ENCODE data around the gene METTL22.

Gene METTL22

DNA sequence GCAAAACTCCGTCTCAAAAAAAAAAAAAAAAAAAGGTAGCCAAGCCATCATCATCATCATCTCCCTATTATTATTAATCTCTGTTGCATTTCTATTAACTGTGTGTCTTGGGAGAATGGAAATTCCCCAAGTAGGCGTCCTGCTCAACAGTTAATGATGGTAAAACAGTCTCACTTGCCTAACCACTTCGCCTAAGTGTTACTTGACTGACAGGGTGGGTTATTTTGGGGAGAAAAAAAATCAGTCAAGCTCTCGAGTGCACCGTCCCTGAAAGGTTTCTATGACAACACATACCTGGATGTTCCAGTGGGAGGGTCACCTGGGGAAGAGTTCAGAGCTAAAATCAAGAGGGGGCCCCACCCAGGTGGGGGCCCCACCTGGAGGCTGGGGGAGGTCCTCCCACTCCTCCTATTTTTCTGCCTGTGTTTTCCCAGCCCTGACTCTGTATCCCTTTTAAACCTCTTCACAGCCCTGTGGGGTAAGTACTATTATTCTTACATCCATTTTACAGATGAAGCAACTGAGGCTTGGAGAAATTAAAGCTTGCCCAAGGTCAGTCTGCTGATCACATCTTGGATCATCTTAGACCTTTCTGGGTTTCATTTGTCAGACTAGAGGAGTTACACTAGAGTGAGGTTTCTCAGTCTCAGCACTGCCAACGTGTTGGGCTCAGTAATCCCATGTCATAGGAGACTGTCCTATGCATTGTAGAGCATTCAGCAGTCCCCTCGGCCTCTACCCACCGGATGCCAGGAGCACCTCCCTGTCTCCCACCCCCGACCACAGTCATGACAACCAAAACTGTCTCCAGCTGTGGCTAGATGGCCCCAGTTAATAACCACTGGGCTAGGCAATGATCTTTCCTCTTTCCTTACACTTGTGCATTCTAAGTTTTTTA is 41.9 kb downstream of the METTL22 start:
- no peak for DNase-seq (ENCODE audit: low read depth in 1 of 2, low spot score in 1 of 2)

DNA sequence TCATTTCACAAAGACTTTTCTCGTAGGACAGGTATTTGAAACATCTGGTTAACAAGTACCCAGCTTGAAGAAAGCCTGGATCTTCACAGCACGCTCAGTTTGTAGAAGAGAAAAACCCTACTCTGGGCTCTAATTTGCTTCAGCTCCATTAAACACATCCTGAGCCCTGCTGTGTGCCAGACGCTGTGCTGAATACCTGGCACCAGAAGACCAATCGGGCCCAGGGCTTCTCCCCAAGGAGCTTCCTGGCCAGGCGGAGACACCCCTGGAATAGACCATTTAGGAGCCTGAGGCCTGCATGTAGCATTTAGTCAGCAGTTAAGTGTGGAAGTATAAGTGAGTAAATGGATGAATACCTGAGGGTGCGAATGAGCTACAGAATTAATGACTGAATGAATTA is 44.0 kb downstream of the METTL22 start:
- no peak for DNase-seq (ENCODE audit: low read depth in 1 of 2, low spot score in 1 of 2)

DNA sequence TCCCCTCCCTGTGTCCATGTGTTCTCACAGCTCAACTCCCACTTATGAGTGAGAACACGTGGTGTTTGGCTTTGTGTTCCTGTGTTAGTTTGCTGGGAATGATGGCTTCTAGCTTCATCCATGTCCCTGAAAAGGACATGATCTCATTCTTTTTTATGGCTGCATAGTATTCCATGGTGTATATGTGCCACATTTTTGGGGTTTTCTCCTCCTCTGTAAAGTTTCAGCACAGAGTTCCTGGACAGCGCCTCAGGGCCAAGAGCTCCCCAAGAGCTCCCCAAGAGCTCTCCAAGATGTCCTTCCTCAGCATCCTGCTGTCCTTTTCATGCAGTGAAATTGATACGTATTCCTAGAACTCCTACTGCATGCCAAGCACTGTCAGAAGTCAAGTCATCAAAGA is 46.0 kb downstream of the METTL22 start:
- no peak for DNase-seq (ENCODE audit: low read depth in 1 of 2, low spot score in 1 of 2)

DNA sequence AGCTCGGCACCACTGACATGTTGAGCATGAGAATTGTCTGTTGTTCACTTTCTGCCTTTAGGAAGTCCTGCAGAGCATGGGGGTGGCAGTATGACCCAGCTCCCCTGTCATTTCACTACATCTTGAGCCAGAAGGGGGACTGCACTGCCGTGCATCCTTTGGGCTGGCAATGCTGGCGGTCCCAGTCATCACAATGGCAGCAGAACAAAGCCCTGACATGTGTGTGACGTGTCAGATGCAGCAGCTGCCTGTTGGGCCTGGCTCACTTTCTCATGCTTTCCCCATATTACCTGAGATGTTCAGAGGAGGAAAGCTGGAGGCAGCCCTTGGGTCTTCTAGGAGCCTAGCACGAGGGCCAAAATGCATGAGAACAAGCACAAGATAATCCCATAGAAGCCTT is 46.6 kb downstream of the METTL22 start:
- no peak for DNase-seq (ENCODE audit: low read depth in 1 of 2, low spot score in 1 of 2)

DNA sequence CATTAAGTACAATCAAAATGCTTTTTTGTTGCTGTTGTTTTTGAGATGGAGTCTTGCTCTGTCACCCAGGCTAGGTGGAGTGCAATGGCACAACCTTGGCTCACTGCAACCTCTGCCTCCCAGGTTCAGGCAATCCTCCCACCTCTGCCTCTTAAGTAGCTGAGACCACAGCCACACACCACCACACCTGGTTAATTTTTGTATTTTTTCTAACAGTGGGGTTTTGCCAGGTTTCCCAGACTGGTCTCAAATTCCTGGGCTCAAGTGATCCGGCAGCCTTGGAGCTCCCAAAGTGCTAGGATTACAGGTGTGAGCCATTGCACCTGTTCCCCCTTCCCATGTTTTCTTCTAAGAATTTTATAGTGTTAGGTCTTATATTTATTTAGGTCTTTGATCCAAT is 48.0 kb downstream of the METTL22 start:
- no peak for DNase-seq (ENCODE audit: low read depth in 1 of 2, low spot score in 1 of 2)

DNA sequence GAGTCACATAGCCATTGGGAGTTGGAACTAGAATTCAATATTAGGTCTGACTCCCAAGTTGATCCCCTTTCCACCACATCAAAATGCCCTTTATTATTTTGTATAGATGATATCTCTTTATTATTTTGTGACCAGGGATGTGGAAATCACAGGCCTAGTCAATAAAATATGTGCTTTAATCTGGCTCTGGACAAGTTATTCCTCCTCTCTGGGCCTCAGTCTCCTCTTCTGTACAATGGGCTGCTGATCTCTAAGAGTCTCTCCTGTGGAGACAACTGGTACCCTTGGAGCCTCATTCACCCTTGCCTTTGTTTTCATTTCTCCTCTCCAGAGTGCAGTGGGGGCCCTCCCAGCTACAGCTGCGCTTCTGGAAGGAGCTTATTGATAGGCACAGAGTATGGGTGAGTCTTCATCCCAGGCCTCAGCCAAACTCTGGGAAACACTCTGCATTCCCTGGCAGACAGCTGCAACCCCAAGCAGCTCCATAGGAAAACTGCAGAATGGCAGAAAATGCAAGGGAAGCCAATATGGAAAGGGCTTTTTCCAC is 48.6 kb downstream of the METTL22 start:
- no peak for DNase-seq (ENCODE audit: low read depth in 1 of 2, low spot score in 1 of 2)

DNA sequence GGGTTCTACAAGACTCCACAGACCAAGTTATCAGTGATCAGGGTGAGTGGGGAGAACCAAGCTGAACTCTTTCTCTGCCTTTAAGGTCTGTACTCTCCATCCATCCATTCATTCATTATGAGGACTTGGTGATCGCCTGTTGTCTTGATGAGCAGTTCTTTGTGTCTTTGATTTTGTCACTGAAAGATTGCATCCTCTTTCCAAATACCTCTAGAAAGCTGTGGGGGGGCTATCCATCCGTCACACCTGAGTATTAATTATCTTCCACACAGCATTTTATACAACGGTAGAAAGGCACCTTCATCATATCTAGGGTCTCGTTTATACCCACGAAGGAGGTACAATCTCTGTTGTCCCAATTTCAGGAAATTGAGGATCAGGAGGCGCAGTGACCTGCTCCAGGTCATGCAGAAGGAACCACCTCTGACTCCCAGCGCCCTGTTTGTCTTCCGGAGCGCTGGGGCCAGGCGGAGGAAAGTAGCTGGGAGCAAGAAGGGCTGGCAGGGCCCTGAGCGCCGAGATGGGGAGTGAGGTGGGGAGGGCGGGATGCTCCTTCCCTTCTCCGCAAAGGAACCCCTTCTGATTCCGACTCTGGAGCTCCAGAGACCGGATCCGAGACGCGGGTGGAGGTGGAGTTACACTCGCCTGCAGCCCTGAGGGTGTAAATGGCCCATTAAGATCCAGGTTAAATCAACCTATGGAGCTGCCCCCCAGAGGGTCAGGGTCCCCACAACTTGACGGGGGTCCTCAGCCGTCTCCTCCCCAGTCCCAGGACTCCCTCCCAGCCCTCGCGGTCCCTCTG is 52.3 kb downstream of the METTL22 start:
- DNase-seq (ENCODE audit: low read depth in 1 of 2, low spot score in 1 of 2), result no peak

DNA sequence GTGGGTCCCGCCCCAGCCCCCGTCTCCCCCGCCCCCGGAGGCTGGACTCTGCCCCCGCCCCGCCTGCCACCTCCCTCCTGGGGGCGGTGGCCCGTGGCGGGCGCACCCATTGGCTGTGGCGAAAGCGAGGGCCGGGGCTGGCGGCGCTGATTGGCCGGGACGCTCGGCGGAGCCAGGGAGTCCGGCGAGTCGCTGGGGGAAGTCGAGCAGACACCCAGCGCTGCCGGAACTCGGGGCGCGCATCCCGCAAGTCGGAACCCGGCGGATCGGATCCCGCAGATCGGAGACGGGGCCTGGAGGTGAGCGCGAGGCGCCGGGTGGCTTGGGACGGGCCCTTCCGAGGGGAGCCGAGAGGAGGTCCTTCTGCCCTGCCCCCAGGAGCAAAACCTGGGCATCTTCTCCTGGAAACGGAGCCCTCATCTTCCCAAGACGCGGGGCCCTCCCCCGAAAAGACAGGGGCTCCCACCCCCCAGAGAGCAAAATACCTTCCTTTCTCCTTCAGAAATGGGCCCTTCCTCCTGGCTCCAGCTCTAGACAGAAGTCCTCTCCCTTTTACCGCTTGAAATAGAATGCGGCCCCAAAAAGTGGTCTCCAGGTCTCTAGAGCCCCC is 53.0 kb downstream of the METTL22 start, which contains the start of gene ABAT:
ABAT (plus strand) TSS at position 205 of the 610 bp plus-strand sequence. CDS start 61,123 bp downstream, outside the sequence.
- DNase-seq (ENCODE audit: low read depth in 1 of 2, low spot score in 1 of 2), result peak; percentile 70 to 82

DNA sequence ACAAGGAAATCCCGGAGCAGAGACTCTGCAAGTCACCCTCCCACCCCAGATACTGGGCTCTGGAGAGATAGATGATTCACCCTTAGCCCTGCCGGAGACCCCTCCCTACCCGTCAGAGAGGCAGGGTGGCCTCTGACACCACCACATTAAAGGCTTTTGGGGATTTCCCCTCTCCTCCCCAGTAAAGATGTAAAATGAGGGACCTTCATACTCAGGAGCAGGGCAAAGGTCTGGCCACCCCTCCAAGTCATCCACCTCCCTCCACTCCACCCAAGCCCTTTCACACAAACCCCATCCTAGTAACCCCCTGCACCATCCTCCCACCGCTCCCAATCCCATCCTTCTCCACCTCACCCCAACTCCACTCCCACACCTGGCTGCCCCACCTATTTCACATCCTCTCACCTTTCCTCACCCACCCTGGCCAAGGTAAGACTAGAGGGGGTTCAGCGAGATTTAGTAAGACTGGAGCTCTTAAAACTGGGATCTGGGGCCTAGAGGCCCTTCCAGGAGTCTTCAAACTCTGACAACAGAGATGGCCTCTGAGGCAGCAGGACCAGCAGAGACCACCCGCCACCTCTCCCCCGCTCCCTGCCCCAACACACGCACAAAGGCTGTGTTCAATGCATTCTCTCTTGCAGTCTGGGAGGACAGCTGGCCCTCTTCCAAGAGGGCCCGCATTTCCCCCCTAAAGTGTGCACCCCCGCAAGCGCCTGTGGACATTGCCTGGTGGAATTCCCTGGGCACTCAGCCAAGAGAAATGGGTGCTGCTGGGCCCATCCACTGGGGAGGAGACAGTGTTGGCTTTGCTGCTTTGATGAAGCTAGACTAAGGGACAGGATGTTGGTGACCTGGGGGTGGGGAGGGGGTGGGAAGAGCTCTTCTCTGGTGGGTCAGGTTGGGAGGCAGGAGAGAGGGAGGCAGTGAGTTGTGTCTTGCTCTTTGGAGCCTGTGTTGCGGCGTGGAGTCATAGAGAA is 54.0 kb downstream of the METTL22 start:
- peak; percentile 5 to 37 for DNase-seq (ENCODE audit: low read depth in 1 of 2, low spot score in 1 of 2)

DNA sequence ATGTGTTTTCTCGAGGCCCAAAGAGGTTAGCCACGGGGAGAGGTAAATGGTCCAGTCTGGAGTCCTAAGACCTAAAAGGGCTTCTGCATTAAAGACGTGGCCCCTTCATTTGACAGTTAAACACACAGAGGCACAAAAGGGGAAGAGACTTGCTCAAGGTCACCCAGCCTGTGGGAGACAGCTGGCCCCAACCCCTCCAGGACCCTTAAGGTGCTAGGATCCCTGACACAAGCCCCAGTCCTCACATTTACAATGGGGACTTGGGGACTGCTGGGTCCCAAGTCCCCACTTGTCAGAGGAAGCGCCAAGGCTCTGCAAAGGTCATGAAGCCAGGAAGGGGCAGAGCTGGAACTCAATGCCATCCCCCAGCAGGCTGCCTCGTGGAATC is 54.7 kb downstream of the METTL22 start:
- no peak for DNase-seq (ENCODE audit: low read depth in 1 of 2, low spot score in 1 of 2)

DNA sequence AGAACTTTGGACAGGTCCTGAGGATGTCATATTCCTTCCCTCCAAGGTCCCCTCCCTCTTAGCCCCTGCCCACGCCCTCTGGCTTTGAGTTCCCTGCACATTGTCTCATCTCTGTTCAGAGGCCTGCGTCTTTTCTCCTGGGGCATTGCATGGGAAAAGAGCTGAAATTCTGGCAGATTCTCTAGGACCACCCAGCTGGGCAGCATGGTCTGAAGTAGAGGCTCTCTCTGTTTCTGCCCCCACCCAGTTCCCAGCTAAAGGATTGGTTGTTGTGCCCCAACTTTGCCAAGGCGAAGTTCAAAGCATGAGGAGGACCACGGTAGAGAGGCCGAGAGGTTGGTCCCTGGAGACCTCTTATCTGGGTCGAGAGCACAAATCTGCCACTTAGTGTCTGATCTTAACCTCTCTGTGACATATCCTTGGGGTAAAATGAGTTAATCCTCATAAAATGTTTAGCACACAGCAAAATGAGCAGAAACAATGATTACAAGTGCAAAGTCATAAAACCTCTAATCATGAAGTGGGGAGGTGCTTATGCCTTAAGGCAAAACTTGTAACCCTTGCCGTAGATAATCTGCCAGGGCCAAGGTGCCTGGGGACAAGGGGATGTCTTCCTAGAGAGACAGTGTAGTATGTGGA is 55.4 kb downstream of the METTL22 start:
- no peak for DNase-seq (ENCODE audit: low read depth in 1 of 2, low spot score in 1 of 2)

DNA sequence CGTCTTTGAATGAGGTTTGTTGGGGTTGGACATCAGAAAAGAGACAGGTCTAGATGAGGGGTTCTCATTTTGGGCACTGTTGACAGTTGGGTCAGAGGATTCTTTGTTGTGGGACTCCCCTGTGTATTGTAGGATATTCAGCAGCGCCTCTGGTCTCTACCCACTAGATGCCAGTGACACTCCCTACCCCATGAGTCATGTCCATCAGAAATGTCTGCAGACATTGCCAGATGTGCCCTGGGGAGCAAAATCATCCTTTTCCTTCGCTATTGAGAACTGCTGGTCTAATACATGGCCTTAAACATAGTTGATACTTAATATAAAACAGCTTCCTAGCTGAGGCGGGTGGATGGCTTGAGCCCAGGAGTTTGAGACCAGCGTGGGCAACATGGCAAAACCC is 56.0 kb downstream of the METTL22 start:
- no peak for DNase-seq (ENCODE audit: low read depth in 1 of 2, low spot score in 1 of 2)

DNA sequence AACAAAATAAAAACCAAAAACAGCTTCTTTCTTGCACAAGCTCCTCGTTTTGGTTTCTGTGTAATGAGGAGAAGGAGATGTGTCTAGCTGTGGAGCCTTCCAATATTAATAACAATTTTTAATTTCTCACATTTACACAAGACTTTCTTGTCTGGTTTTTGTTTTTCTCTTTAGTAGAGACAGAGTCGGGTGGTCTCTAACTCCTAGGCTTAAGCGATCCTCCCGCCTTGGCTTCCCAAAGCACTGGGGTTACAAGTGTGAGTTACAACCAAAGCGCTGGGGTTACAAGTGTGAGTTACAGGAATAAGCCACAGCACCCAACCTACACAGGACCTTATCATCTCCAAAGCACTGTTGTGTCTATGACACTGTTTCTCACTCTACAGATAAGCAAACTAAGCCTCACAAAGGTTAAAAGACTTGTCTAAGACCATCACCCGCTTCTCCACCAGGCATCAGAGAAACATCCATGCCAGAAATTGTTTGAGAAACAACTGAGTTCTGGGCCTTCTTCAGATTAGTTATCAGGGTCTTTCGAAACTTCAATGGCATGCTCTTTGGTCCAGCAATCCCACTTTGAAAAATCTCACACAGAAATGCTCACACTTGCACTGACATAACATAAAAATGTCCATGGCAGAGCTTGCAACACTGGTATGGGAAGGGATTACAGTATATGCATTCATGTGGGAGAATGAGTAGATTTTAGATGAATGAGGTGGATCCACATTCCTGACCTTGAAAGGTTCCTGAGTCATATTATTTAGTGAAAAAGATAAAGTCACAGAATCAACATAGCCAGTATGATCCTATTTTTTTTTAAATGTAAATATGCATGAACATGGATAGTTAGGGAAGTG is 56.8 kb downstream of the METTL22 start:
- DNase-seq (ENCODE audit: low read depth in 1 of 2, low spot score in 1 of 2), result no peak

DNA sequence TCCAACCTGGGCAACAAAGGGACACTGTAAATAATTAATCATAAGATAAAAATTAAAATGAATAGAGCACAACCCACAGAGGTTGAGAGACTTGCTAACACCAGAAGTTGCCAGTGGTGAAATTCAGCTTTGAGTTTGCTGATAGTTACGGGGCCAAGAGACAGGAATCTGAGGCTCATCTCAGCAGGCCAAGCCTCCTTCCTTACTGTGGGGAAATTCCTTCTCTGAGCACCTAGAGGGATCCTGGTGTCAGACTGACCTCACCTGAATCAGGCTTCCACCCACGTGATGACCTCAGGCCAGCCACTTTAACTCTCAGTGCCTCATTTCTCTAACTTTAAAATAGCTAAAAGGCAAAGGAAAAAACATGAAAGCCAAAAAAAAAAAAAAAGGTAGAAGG is 57.7 kb downstream of the METTL22 start:
- DNase-seq (ENCODE audit: low read depth in 1 of 2, low spot score in 1 of 2), result no peak

DNA sequence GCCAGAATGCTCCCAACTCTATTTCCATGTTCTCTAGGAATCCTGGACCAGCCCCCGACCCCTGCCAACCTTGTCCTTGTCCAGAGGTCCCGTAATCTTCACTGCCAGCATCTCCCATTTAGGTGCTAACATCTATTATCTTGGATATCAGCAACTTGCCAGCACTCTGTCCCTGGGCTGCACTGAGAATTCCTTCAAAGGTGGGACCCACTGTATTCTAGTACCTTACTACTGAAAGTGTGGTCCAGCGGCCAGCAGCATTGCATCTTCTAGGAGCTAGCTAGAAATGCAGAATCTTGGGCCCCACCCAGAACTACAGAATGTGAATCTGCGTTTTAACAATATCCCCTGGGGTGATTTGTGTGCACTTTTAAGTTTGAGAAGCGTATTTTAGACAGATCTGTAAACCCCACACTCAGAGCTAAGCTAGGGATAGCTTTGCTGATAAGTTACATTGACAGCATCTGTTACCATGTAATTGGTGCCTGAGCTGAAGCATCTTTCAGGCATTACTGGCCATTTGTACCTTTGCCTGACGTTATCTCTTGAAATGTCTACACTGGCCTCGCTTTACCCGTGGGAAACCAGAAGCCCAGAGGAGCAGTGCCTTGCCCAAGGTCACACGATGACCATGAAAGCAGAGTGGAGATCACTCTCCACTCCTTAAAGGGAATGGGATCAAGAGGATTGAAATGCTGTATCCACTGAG is 61.2 kb downstream of the METTL22 start:
- DNase-seq (ENCODE audit: low read depth in 1 of 2, low spot score in 1 of 2), result no peak

DNA sequence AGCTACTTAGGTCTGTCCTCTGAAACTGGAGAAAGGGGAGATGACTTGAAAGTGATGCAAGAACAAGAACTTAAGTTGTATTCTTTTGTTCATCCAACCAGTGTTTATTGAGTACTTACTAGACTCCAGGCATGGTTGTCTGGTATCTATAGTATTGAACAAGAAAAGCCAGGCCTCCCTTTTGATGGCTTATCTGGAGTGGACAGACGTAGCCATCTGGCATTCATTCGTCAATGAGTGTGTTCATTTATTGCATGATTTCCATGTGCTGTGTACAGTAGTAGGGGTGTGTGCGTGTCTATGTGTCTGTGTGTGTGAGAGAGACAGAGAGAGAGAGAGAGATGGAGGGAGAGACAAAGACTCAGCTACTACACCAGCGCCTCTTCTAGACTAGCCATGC is 62.1 kb downstream of the METTL22 start:
- no peak for DNase-seq (ENCODE audit: low read depth in 1 of 2, low spot score in 1 of 2)

DNA sequence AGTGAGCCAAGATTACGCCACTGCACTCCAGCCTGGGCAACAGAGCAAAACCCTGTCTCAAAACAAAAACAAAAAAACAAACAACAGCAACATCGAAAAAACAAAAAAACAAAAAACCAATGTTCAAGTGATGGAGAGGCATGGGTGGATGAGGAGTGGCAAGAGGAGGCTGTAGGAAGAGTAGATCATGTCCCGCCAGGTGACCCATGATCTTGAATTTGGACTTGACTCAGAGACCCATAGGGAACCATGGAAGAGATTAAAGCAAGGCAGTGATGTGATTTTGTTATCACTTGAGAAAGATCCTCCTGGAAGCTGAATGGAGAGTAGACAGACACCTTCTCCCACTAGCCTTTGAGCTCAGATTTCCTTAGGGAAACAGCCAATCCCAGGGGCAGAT is 64.1 kb downstream of the METTL22 start:
- no peak for DNase-seq (ENCODE audit: low read depth in 1 of 2, low spot score in 1 of 2)

DNA sequence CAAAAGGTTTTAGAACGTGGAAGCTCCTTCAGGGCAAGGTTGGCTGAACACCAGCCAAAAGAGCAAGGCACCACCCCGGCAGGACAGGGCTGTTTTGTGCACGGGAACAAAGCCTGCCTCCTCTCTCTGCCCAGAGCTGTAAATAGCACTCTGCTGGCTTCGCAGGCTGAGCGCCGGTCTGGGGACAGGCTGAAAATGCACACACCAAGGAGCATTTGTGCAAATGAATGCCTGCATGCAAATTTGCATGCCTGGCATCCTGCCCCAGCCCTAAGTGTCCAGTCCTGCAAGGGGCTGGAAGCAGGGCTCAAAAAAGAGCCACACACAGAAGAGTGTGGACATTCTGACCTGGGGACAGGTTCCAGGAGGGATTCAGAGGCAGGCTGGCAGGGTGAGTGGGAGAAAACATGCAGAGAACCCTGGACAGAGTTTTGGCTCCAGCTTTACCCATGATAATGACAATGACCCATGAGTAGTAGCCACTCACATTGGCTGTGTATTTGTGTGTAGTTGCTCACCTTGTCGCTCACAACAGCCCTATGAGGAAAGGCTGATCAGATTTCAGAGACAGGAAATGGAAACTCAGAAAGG is 64.6 kb downstream of the METTL22 start:
- no peak for DNase-seq (ENCODE audit: low read depth in 1 of 2, low spot score in 1 of 2)
